H1 (cell line): ENCODE measurements around the gene MAP2K1. TPM values are rescaled to one million over a fixed set of nuclear protein-coding genes. Genes with fewer than 3 reads are reported as not detected.
A peak's percentile ranks its signal among the peaks of the same experiment; 100 is the strongest.

ENCODE experiments used
- CTCF ChIA-PET: fragments of 300-600 bp; sonication (Branson Sonifier 250); formaldehyde crosslinking; loops from one replicate; lab custom pipeline; 2021; ENCODE audit not compliant: partially characterized antibody; lab: Charles Lee
- POLR2A ChIA-PET: fragments of 300-600 bp; sonication (Branson Sonifier 250); formaldehyde crosslinking; loops from one replicate; lab custom pipeline; 2021; ENCODE audit warnings: inconsistent platforms; ENCODE audit not compliant: partially characterized antibody; lab: Charles Lee
- DNase-seq, 2 experiments: peaks; one replicate each; pipeline versions ENCODE4 v3.0.0 to v3.0.0-alpha.2; 2010 to 2022; ENCODE audit warnings: low spot score in 2 of 2, low read depth in 1 of 2, mixed read lengths in 1 of 2
- FAIRE-seq: peaks from 2 replicates; lab custom pipeline; 2011; peaks lifted over from hg19 to GRCh38; lab: Jason Lieb, UNC
- H2AFZ ChIP-seq: 2 replicates; pipeline ENCODE4 v1.8.1; 2012; ENCODE audit warnings: low read length, inconsistent platforms
- H2AK5ac ChIP-seq: 2 replicates; pipeline ENCODE4 v1.6.1; 2013; ENCODE audit warnings: low read depth, low read length
- H2BK120ac ChIP-seq: replicated peaks from 2 replicates; pipeline ENCODE3; 2013; ENCODE audit warnings: low read depth, low read length, inconsistent platforms
- H2BK12ac ChIP-seq: 2 replicates; pipeline ENCODE4 v1.6.1; 2013; ENCODE audit warnings: low read depth, low read length
- H2BK15ac ChIP-seq: 2 replicates; pipeline ENCODE4 v1.6.1; 2013; ENCODE audit warnings: low read length
- H2BK20ac ChIP-seq: 2 replicates; pipeline ENCODE4 v1.6.1; 2013; ENCODE audit warnings: low read length
- H2BK5ac ChIP-seq: 2 replicates; pipeline ENCODE4 v1.6.1; 2013; ENCODE audit warnings: low read depth, low read length
- H3K14ac ChIP-seq: 2 replicates; pipeline ENCODE4 v1.6.1; 2013; ENCODE audit warnings: inconsistent platforms; ENCODE audit not compliant: insufficient read length
- H3K18ac ChIP-seq: 2 replicates; pipeline ENCODE4 v1.6.1; 2013; ENCODE audit warnings: low read length; ENCODE audit errors: extremely low read depth
- H3K23ac ChIP-seq: 2 replicates; pipeline ENCODE4 v1.6.1; 2013; ENCODE audit warnings: inconsistent platforms; ENCODE audit not compliant: insufficient read length
- H3K23me2 ChIP-seq: 2 replicates; pipeline ENCODE4 v1.6.1; 2013; ENCODE audit warnings: low read depth, low read length
- H3K27ac ChIP-seq: 2 replicates; pipeline ENCODE4 v1.6.1; 2011; ENCODE audit warnings: low read depth, low read length, inconsistent platforms
- H3K27me3 ChIP-seq, 4 experiments: replicated peaks in 1 of 4; 1 replicate in 1 of 4; 2 replicates in 3 of 4; pipeline versions ENCODE4 v1.6.1 to v1.8.1; 2011 to 2013; ENCODE audit warnings: low read length in 3 of 4, mild to moderate bottlenecking in 3 of 4, inconsistent platforms in 2 of 4, mixed read lengths in 2 of 4, moderate library complexity in 1 of 4; ENCODE audit not compliant: control insufficient read depth in 3 of 4, insufficient read depth in 3 of 4; ENCODE audit errors: extremely low read depth in 1 of 4
- H3K36me3 ChIP-seq, 4 experiments: 2 replicates each; pipeline versions ENCODE4 v1.6.1 to v1.8.1; 2011 to 2013; ENCODE audit warnings: mild to moderate bottlenecking in 4 of 4, low read length in 3 of 4, moderate library complexity in 2 of 4, control low read depth in 1 of 4, inconsistent platforms in 1 of 4; ENCODE audit not compliant: insufficient read depth in 4 of 4, control insufficient read depth in 2 of 4
- H3K4ac ChIP-seq: replicated peaks from 2 replicates; pipeline ENCODE3; 2013; ENCODE audit warnings: low read length, low read depth, mixed read lengths, inconsistent platforms; ENCODE audit not compliant: insufficient read length
- H3K4me1 ChIP-seq, 4 experiments: replicated peaks in 1 of 4; 1 replicate in 1 of 4; 2 replicates in 3 of 4; pipeline versions ENCODE4 v1.6.1 to v1.8.1; 2011 to 2013; ENCODE audit warnings: low read length in 3 of 4, inconsistent platforms in 2 of 4, mixed read lengths in 1 of 4; ENCODE audit not compliant: insufficient read depth in 4 of 4, control insufficient read depth in 3 of 4
- H3K4me2 ChIP-seq, 2 experiments: 2 replicates each; pipeline versions ENCODE4 v1.6.1 to v1.8.1; 2011 to 2013; ENCODE audit warnings: low read depth in 2 of 2, low read length in 2 of 2, control low read depth in 1 of 2, inconsistent platforms in 1 of 2, mild to moderate bottlenecking in 1 of 2; ENCODE audit not compliant: insufficient read depth in 1 of 2
- H3K4me3 ChIP-seq, 4 experiments: fragments of 200-600, 300-600 bp in 1 of 4; sonication (generic), shearing (Covaris generic), sonication (Bioruptor Twin) in 1 of 4; 2 replicates each; pipeline versions ENCODE4 v1.5.1 to v1.8.1; 2011 to 2016; ENCODE audit warnings: low read length in 4 of 4, low read depth in 3 of 4, control low read depth in 2 of 4, inconsistent platforms in 2 of 4, mild to moderate bottlenecking in 2 of 4, mixed read lengths in 1 of 4, moderate library complexity in 1 of 4; ENCODE audit not compliant: insufficient read depth in 2 of 4; ENCODE audit errors: extremely low read depth in 1 of 4
- H3K56ac ChIP-seq: replicated peaks from 2 replicates; pipeline ENCODE3; 2013; ENCODE audit warnings: low read depth, mild to moderate bottlenecking, mixed read lengths, low read length, inconsistent platforms; ENCODE audit not compliant: insufficient read length
- H3K79me1 ChIP-seq: 2 replicates; pipeline ENCODE4 v1.6.1; 2013; ENCODE audit warnings: low read depth, low read length, control low read depth
- H3K79me2 ChIP-seq, 2 experiments: 2 replicates each; pipeline versions ENCODE4 v1.6.1 to v1.8.1; 2012 to 2013; ENCODE audit warnings: low read length in 2 of 2, mild to moderate bottlenecking in 2 of 2, inconsistent platforms in 1 of 2; ENCODE audit not compliant: insufficient read depth in 2 of 2, control insufficient read depth in 1 of 2
- H3K9ac ChIP-seq, 4 experiments: replicated peaks in 1 of 4; 1 replicate in 1 of 4; 2 replicates in 3 of 4; pipeline versions ENCODE4 v1.6.1 to v1.8.1; 2011 to 2013; ENCODE audit warnings: low read depth in 3 of 4, low read length in 3 of 4, control low read depth in 2 of 4, mild to moderate bottlenecking in 2 of 4, moderate library complexity in 2 of 4, inconsistent platforms in 1 of 4; ENCODE audit errors: extremely low read depth in 1 of 4
- H3K9me3 ChIP-seq, 2 experiments: 2 replicates each; pipeline versions ENCODE4 v1.6.1 to v1.8.1; 2012 to 2013; ENCODE audit warnings: mild to moderate bottlenecking in 2 of 2, moderate library complexity in 2 of 2, control low read depth in 1 of 2, inconsistent platforms in 1 of 2, low read depth in 1 of 2, low read length in 1 of 2, mixed read lengths in 1 of 2; ENCODE audit not compliant: insufficient read depth in 2 of 2
- H4K20me1 ChIP-seq, 2 experiments: replicated peaks in 1 of 2; 2 replicates each; pipeline versions ENCODE3 to v1.8.1; 2011 to 2013; ENCODE audit warnings: inconsistent platforms in 2 of 2, low read length in 2 of 2, mild to moderate bottlenecking in 1 of 2; ENCODE audit not compliant: insufficient read depth in 2 of 2, control insufficient read depth in 1 of 2
- H4K5ac ChIP-seq: 2 replicates; pipeline ENCODE4 v1.6.1; 2013; ENCODE audit warnings: low read length, low read depth, mixed read lengths, inconsistent platforms; ENCODE audit not compliant: insufficient read length
- H4K8ac ChIP-seq: 2 replicates; pipeline ENCODE4 v1.8.0; 2013; ENCODE audit warnings: mild to moderate bottlenecking, moderate library complexity, low read length, inconsistent platforms; ENCODE audit not compliant: insufficient read depth; ENCODE audit errors: extremely low read depth
- H4K91ac ChIP-seq: replicated peaks from 2 replicates; pipeline ENCODE3; 2013; ENCODE audit warnings: low read length, mixed read lengths, inconsistent platforms; ENCODE audit not compliant: insufficient read length
- CREB1 ChIP-seq: IDR thresholded peaks from 2 replicates; pipeline ENCODE4 v1.6.1; 2012; ENCODE audit warnings: inconsistent platforms
- RFX5 ChIP-seq: IDR thresholded peaks from 2 replicates; pipeline ENCODE4 v1.6.1; 2011; ENCODE audit warnings: low read depth, low read length, improper control_type of control experiment, borderline replicate concordance
- SRF ChIP-seq: IDR thresholded peaks from 2 replicates; pipeline ENCODE4 v1.6.1; 2011; ENCODE audit warnings: mild to moderate bottlenecking, low read depth, low read length, moderate library complexity
- SUZ12 ChIP-seq: fragments of 200-600 bp; sonication (generic); IDR thresholded peaks from 2 replicates; pipeline ENCODE4 v1.6.1; 2012; ENCODE audit warnings: mild to moderate bottlenecking, inconsistent platforms, low read length, moderate library complexity, mixed read lengths
- YY1 ChIP-seq: IDR thresholded peaks from 2 replicates; pipeline ENCODE4 v1.6.1; 2011; ENCODE audit warnings: low read depth, mild to moderate bottlenecking, low read length
- WGBS, 2 experiments: shearing (Covaris generic) in 1 of 2; methylation state at CpG; one replicate each; pipeline versions ENCODE4 v1.1.6 to v1.1.7; 2013 to 2015; ENCODE audit warnings: low lambda C conversion rate in 2 of 2, mixed read lengths in 2 of 2, inconsistent platforms in 1 of 2, low coverage in 1 of 2, missing lambda C conversion rate in 1 of 2; ENCODE audit not compliant: insufficient replicate concordance in 2 of 2, insufficient coverage in 1 of 2, insufficient read length in 1 of 2; ENCODE audit errors: extremely low coverage in 1 of 2, missing lambda C conversion rate in 1 of 2; 5-methylcytosine and 5-hydroxymethylcytosine counted together
- polyA plus RNA-seq, 7 experiments: library from polyadenylated mRNA; depleted of rRNA in 3 of 7; stranded (reverse) in 5 of 7; unstranded in 2 of 7; fragments of >200 nt in 5 of 7; fragments of 200-250 nt in 2 of 7; gene quantifications; 1 replicate in 5 of 7; 2 replicates in 1 of 7; 4 replicates in 1 of 7; pipeline versions ENCODE4 v1.2.1 to v1.2.3, GENCODE V29; 2011 to 2013; ENCODE audit warnings: missing spikeins in 2 of 7, mixed read lengths in 2 of 7
- total RNA-seq: library from RNA; stranded (reverse); fragmentation: NEBNext Ultra II Directional; extraction: Animal tissue kit (Norgen Biotek cat#: 25700); gene quantifications from 2 replicates; pipeline ENCODE4 v1.2.1, GENCODE V29; 2021

Gene MAP2K1
- total and polyA plus RNA-seq, 2 of the 8 experiments (the other 6 are each of a cell fraction or from before 2014, with no cell fraction given) = 54.7 to 78.2 TPM

DNA sequence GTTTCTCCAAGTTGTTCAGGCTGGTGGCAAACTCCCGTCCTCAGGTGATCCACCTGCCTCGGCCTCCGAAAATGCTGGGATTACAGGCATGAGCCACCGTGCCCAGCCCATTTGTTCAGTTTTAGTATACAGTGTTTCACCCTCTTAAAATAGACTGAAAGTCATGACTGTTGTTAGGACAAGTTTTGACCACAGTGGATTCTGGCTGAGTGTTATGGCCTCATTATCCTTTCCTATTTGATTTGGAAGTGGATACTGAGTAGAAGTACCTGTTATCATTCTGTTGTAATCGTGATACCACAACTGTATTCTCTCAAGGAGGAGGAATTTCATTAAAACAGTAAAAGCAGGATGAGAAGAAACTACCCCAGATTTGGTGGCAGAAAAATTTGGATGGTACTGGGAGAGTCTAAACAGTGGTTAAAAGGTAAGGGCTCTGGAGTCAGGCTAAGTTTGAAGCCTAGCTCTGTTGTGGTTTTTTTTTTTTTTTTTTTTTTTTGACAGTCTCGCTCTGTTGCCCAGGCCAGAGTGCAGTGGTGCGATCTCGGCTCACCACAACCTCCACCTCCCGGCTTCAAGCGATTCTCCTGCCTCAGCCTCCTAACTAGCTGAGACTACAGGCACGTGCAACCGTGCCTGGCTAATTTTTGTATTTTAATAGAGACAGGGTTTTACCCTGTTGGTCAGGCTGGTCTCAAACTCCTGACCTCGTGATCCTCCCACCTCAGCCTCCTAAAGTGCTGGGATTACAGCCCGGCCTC lies 2.6 kb downstream of the MAP2K1 start:
- Histone ChIP-seq H4K91ac (no peak overlapping the region), H2BK5ac (no peak overlapping the region), H2BK12ac (no peak overlapping the region), H4K5ac (no peak overlapping the region), H3K4me2 (peak overlapping the region; percentile 3 to 69; a peak in 2 of 4 replicates), H2BK20ac (no peak overlapping the region), H2BK15ac (no peak overlapping the region), H4K20me1 (peaks cover 8 to 10% of the 10 kb centered on the region in 2 experiments), H3K4me1 (peaks cover 0 to 3% (median 0%) of the 10 kb centered on the region in 4 experiments; a peak in 2 of 7 replicates), H3K56ac (no peak overlapping the region), H2AFZ (no peak overlapping the region), H3K4me3 (no peak overlapping the region), H3K79me1 (peaks cover 21% of the 10 kb centered on the region), H3K23ac (no peak overlapping the region), H2AK5ac (no peak overlapping the region), H3K23me2 (peaks cover 3% of the 10 kb centered on the region), H3K9ac (no peak overlapping the region), H3K18ac (no peak overlapping the region), H3K27ac (no peak overlapping the region), H3K4ac (no peak overlapping the region), H4K8ac (no peak overlapping the region), H3K27me3 (no peaks in the 10 kb centered on the region), H2BK120ac (no peak overlapping the region), H3K9me3 (no peaks in the 10 kb centered on the region), H3K36me3 (peaks cover 0 to 3% (median 0%) of the 10 kb centered on the region in 4 experiments; a peak in 2 of 8 replicates), H3K14ac (no peak overlapping the region), H3K79me2 (peaks cover 28 to 68% of the 10 kb centered on the region in 2 experiments)
- 94% methylated on average over 14 of the region's 14 CpGs; no CpG with 5 or more reads in 1 of the 2 experiments for WGBS, 2 experiments
- POLR2A ChIA-PET = interaction anchor here (2.0 kb wide), 1 partner anchor 14 kb away, joined by 11 read pairs; no protein-coding TSS in a partner anchor
- TF ChIP-seq SRF (no peak), CREB1 (no peak), RFX5 (no peak), YY1 (no peak), SUZ12 (no peak)
- no peak for FAIRE-seq
- no peak for DNase-seq
- CTCF ChIA-PET = interaction anchor here (0.6 to 4.6 kb wide), 6 partner anchors 16 to 110 kb away, joined by 3 to 47 read pairs (median 4); partner anchors contain the start of gene SNAPC5
